ENCODE data around the gene DCPS. TPM values are rescaled to one million over a fixed set of nuclear protein-coding genes. Genes with fewer than 3 reads are reported as not detected.

Gene DCPS
- total RNA-seq, 4 donors from 2014 or later: 15.1 to 23.4 (median 16.7) TPM

- intact Hi-C loops (cut with DNase I; ENCODE audit: low total_unique reads): no loop called here
- H3K4me3 ChIP-seq (ENCODE audit: low read depth, poor library complexity, severe bottlenecking): no peak overlapping the region
- TF ChIP-seq CTCF (IDR thresholded peaks at IDR 0.05) (no peak), POLR2A (IDR thresholded peaks at IDR 0.05) (no peak)
- no peak for DNase-seq (ENCODE audit: low spot score in 2 of 2)
- 94 to 95% methylated on average over 3 of the region's 3 CpGs for WGBS, 2 donors
These were observed 19.1 kb downstream of the DCPS start for GRCh38 chr11:126322996-126323395.

- no peak for TF ChIP-seq POLR2A (IDR thresholded peaks at IDR 0.05)
- DNase-seq (ENCODE audit: low spot score in 2 of 2): no peak
- WGBS, 2 donors: 90 to 94% methylated on average over 17 of the region's 17 CpGs
- H3K4me3 ChIP-seq (ENCODE audit: low read depth, poor library complexity, severe bottlenecking): no peak overlapping the region
- intact Hi-C loops (cut with DNase I; ENCODE audit: low total_unique reads): no loop called here
These were observed 23.6 kb downstream of the DCPS start for GRCh38 chr11:126327281-126328000.

GRCh38 chr11:126328001-126328390 is 24.1 kb downstream of the DCPS start:
- DNase-seq (ENCODE audit: low spot score in 2 of 2): no peak
- WGBS, 2 donors: 89 to 90% methylated on average over 20 of the region's 20 CpGs
- TF ChIP-seq CTCF (IDR thresholded peaks at IDR 0.05): no peak
- TF ChIP-seq POLR2A (IDR thresholded peaks at IDR 0.05): no peak
- no peak overlapping the region for H3K4me3 ChIP-seq (ENCODE audit: low read depth, poor library complexity, severe bottlenecking)
- intact Hi-C loops (cut with DNase I; ENCODE audit: low total_unique reads): no loop called here

- 58 to 65% methylated on average over 12 of the region's 12 CpGs for WGBS, 2 donors
- intact Hi-C loops (cut with DNase I; ENCODE audit: low total_unique reads): no loop called here
- TF ChIP-seq POLR2A (IDR thresholded peaks at IDR 0.05): no peak
- TF ChIP-seq CTCF (IDR thresholded peaks at IDR 0.05): no peak
- no peak for DNase-seq (ENCODE audit: low spot score in 2 of 2)
- no peak overlapping the region for H3K4me3 ChIP-seq (ENCODE audit: low read depth, poor library complexity, severe bottlenecking)
These were observed 24.6 kb downstream of the DCPS start for GRCh38 chr11:126328444-126328843.

GRCh38 chr11:126328938-126329643 is 25.2 kb downstream of the DCPS start:
- intact Hi-C loops (cut with DNase I; ENCODE audit: low total_unique reads): no loop called here
- 72 to 83% methylated on average over 9 of the region's 9 CpGs for WGBS, 2 donors
- no peak for TF ChIP-seq CTCF (IDR thresholded peaks at IDR 0.05)
- no peak overlapping the region for H3K4me3 ChIP-seq (ENCODE audit: low read depth, poor library complexity, severe bottlenecking)
- no peak for DNase-seq (ENCODE audit: low spot score in 2 of 2)

- WGBS, 2 donors: 86 to 87% methylated on average over 11 of the region's 11 CpGs
- no peak for DNase-seq (ENCODE audit: low spot score in 2 of 2)
- intact Hi-C loops (cut with DNase I; ENCODE audit: low total_unique reads): no loop called here
- TF ChIP-seq POLR2A (IDR thresholded peaks at IDR 0.05) (no peak), CTCF (IDR thresholded peaks at IDR 0.05) (no peak)
- no peak overlapping the region for H3K4me3 ChIP-seq (ENCODE audit: low read depth, poor library complexity, severe bottlenecking)
These were observed 25.9 kb downstream of the DCPS start for GRCh38 chr11:126329644-126330211.
